ENCODE data around the gene SLC13A3. TPM values are rescaled to one million over a fixed set of nuclear protein-coding genes. Genes with fewer than 3 reads are reported as not detected.

The SLC13A3 gene
- total RNA-seq, 1 donor from 2014 or later: 0.66 TPM

DNA sequence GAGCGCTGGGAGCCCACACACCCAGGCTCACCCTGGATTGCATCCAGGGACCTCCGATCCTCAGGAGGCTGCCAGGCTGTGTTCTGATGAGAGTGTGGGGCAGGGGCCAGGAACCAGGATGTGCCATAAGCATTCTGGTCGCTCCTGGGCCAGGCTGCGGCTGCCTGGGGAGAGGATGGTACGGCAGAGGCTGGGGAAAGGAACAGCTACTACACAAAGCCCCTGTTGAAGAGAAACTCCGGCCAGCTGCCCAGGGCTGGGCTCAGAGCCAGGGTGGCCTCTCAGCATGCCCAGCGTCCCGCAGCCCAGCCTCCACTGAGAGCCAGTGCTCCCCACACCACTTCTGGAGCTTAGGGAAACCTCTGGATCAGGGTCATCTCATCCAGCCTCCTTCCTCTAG lies 79.1 kb downstream of the SLC13A3 start:
- FAIRE-seq: no peak
- no peaks in the 10 kb centered on the region for H3K9me3 Mint-ChIP-seq (ENCODE audit: unreplicated experiment)
- H3K27ac ChIP-seq (ENCODE audit: low read depth, low read length): no peak overlapping the region
- DNase-seq (ENCODE audit: low read depth): no peak
- no peak overlapping the region for H2AFZ ChIP-seq (ENCODE audit: low read depth, low read length)
- no peak overlapping the region for H3K4me3 ChIP-seq (ENCODE audit: insufficient read depth, low read depth, low read length)
- H3K27ac Mint-ChIP-seq (ENCODE audit: unreplicated experiment): no peak overlapping the region
- peaks cover 5% of the 10 kb centered on the region for H3K27me3 Mint-ChIP-seq (ENCODE audit: low read depth, unreplicated experiment)
- H3K4me3 Mint-ChIP-seq (ENCODE audit: unreplicated experiment): no peak overlapping the region
- peaks cover 10% of the 10 kb centered on the region for H3K4me1 ChIP-seq (ENCODE audit: insufficient read depth, low read length)
- H3K36me3 Mint-ChIP-seq (ENCODE audit: low read depth, unreplicated experiment): no peaks in the 10 kb centered on the region
- H3K79me2 ChIP-seq (ENCODE audit: insufficient read depth, low read length): no peaks in the 10 kb centered on the region
- H4K20me1 ChIP-seq (ENCODE audit: insufficient read depth, low read length): no peaks in the 10 kb centered on the region
- no peaks in the 10 kb centered on the region for H3K9me3 ChIP-seq (ENCODE audit: insufficient read depth, low read depth, low read length)
- no peaks in the 10 kb centered on the region for H3K27me3 ChIP-seq (ENCODE audit: insufficient read depth, low read length)
- H3K4me1 Mint-ChIP-seq (ENCODE audit: low read depth, unreplicated experiment): no peaks in the 10 kb centered on the region
- H3K9ac ChIP-seq (ENCODE audit: low read length): no peak overlapping the region
- H3K36me3 ChIP-seq (ENCODE audit: insufficient read depth, low read length): no peaks in the 10 kb centered on the region
- TF ChIP-seq EZH2 (IDR thresholded peaks at IDR 0.05; ENCODE audit: insufficient read depth, low read length): no peak
- TF ChIP-seq, protein P1, sequence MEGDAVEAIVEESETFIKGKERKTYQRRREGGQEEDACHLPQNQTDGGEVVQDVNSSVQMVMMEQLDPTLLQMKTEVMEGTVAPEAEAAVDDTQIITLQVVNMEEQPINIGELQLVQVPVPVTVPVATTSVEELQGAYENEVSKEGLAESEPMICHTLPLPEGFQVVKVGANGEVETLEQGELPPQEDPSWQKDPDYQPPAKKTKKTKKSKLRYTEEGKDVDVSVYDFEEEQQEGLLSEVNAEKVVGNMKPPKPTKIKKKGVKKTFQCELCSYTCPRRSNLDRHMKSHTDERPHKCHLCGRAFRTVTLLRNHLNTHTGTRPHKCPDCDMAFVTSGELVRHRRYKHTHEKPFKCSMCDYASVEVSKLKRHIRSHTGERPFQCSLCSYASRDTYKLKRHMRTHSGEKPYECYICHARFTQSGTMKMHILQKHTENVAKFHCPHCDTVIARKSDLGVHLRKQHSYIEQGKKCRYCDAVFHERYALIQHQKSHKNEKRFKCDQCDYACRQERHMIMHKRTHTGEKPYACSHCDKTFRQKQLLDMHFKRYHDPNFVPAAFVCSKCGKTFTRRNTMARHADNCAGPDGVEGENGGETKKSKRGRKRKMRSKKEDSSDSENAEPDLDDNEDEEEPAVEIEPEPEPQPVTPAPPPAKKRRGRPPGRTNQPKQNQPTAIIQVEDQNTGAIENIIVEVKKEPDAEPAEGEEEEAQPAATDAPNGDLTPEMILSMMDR (IDR thresholded peaks at IDR 0.05; ENCODE audit: insufficient read depth, low read depth, low read length): no peak
- H3K4me2 ChIP-seq (ENCODE audit: low read length): no peak overlapping the region

DNA sequence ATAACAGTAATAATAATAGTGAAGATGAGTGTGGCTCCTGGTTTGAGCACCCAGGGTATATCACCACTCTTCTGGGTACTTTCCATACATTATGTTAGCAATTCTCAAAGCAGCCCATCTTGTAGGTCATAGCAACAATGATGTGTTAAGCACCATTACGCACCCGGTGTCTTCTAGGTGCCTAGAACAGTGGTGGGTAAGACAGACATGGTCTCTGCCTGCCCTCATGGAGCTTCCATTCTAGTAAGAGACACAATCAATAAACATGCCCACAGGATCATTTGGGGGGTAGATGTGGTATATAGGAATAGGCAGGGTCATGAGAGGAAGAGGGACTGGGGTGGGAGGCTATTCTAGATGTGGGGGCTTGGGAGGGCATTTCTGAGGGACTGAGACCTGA lies 79.8 kb downstream of the SLC13A3 start:
- H3K9me3 ChIP-seq (ENCODE audit: insufficient read depth, low read depth, low read length): no peaks in the 10 kb centered on the region
- H2AFZ ChIP-seq (ENCODE audit: low read depth, low read length): no peak overlapping the region
- Mint-ChIP-seq H3K9me3 (ENCODE audit: unreplicated experiment) (no peaks in the 10 kb centered on the region), H3K27me3 (ENCODE audit: low read depth, unreplicated experiment) (peaks cover 5% of the 10 kb centered on the region), H3K36me3 (ENCODE audit: low read depth, unreplicated experiment) (no peaks in the 10 kb centered on the region), H3K4me3 (ENCODE audit: unreplicated experiment) (peak overlapping the region; percentile 50), H3K4me1 (ENCODE audit: low read depth, unreplicated experiment) (no peaks in the 10 kb centered on the region), H3K27ac (ENCODE audit: unreplicated experiment) (no peak overlapping the region)
- no peak overlapping the region for H3K9ac ChIP-seq (ENCODE audit: low read length)
- FAIRE-seq (no peak), DNase-seq (ENCODE audit: low read depth) (no peak)
- no peaks in the 10 kb centered on the region for H4K20me1 ChIP-seq (ENCODE audit: insufficient read depth, low read length)
- H3K4me2 ChIP-seq (ENCODE audit: low read length): no peak overlapping the region
- no peak overlapping the region for H3K4me3 ChIP-seq (ENCODE audit: insufficient read depth, low read depth, low read length)
- no peaks in the 10 kb centered on the region for H3K27me3 ChIP-seq (ENCODE audit: insufficient read depth, low read length)
- no peaks in the 10 kb centered on the region for H3K36me3 ChIP-seq (ENCODE audit: insufficient read depth, low read length)
- H3K79me2 ChIP-seq (ENCODE audit: insufficient read depth, low read length): no peaks in the 10 kb centered on the region
- no peak for TF ChIP-seq EZH2 (IDR thresholded peaks at IDR 0.05; ENCODE audit: insufficient read depth, low read length)
- TF ChIP-seq, protein P1 (IDR thresholded peaks at IDR 0.05; ENCODE audit: insufficient read depth, low read depth, low read length): no peak
- H3K4me1 ChIP-seq (ENCODE audit: insufficient read depth, low read length): peaks cover 10% of the 10 kb centered on the region
- no peak overlapping the region for H3K27ac ChIP-seq (ENCODE audit: low read depth, low read length)

DNA sequence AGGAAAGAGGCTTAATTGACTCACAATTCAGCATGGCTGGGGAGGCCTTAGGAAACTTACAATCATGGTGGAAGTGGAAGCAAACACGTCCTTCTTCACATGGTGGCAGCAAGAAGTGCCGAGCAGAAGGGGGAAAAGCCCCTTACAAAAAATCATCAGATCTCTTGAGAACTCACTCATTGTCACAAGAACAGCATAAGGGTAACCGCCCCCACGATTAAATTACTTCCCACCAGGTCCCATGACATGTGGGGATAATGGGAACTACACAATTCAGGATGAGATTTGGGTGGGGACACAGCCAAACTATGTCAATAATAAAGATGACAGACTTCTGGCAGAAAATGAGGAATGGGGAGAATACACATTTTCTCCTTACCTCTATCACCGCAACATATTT lies 80.3 kb downstream of the SLC13A3 start:
- no peaks in the 10 kb centered on the region for H3K79me2 ChIP-seq (ENCODE audit: insufficient read depth, low read length)
- H3K9me3 Mint-ChIP-seq (ENCODE audit: unreplicated experiment): no peaks in the 10 kb centered on the region
- H3K36me3 Mint-ChIP-seq (ENCODE audit: low read depth, unreplicated experiment): no peaks in the 10 kb centered on the region
- H3K27ac ChIP-seq (ENCODE audit: low read depth, low read length): no peak overlapping the region
- peaks cover 5% of the 10 kb centered on the region for H3K27me3 Mint-ChIP-seq (ENCODE audit: low read depth, unreplicated experiment)
- no peak overlapping the region for H3K9ac ChIP-seq (ENCODE audit: low read length)
- FAIRE-seq: no peak
- TF ChIP-seq, protein P1 (IDR thresholded peaks at IDR 0.05; ENCODE audit: insufficient read depth, low read depth, low read length): no peak
- no peak for TF ChIP-seq EZH2 (IDR thresholded peaks at IDR 0.05; ENCODE audit: insufficient read depth, low read length)
- H3K4me1 Mint-ChIP-seq (ENCODE audit: low read depth, unreplicated experiment): no peaks in the 10 kb centered on the region
- no peak overlapping the region for H3K27ac Mint-ChIP-seq (ENCODE audit: unreplicated experiment)
- H3K4me3 Mint-ChIP-seq (ENCODE audit: unreplicated experiment): no peak overlapping the region
- DNase-seq (ENCODE audit: low read depth): no peak
- H3K4me2 ChIP-seq (ENCODE audit: low read length): no peak overlapping the region
- H3K36me3 ChIP-seq (ENCODE audit: insufficient read depth, low read length): no peaks in the 10 kb centered on the region
- no peaks in the 10 kb centered on the region for H3K27me3 ChIP-seq (ENCODE audit: insufficient read depth, low read length)
- H3K4me1 ChIP-seq (ENCODE audit: insufficient read depth, low read length): peaks cover 10% of the 10 kb centered on the region
- H3K9me3 ChIP-seq (ENCODE audit: insufficient read depth, low read depth, low read length): no peaks in the 10 kb centered on the region
- no peaks in the 10 kb centered on the region for H4K20me1 ChIP-seq (ENCODE audit: insufficient read depth, low read length)
- H2AFZ ChIP-seq (ENCODE audit: low read depth, low read length): no peak overlapping the region
- no peak overlapping the region for H3K4me3 ChIP-seq (ENCODE audit: insufficient read depth, low read depth, low read length)

All from astrocyte (in vitro differentiated cells and primary cell).